HG02642 (cell line): Measurements from ENCODE around the gene KHNYN.

Experiments
- ATAC-seq: cut with Tn5 transposase; IDR thresholded peaks from one replicate; pipeline ENCODE4 v1.9.1; 2021; ENCODE audit warnings: mild to moderate bottlenecking; ENCODE audit not compliant: unreplicated experiment, poor library complexity

The KHNYN gene

GRCh38 chr14:24418492-24418873 is 11.3 kb upstream of the KHNYN start:
- no peak for ATAC-seq

GRCh38 chr14:24422261-24422660 is 7.5 kb upstream of the KHNYN start:
- no peak for ATAC-seq

- ATAC-seq: no peak
Measured at GRCh38 chr14:24422694-24423601, 6.8 kb upstream of the KHNYN start.

GRCh38 chr14:24425704-24426103 is 4.0 kb upstream of the KHNYN start:
- no peak for ATAC-seq

- no peak for ATAC-seq
Measured at GRCh38 chr14:24426150-24426911, 3.4 kb upstream of the KHNYN start.

GRCh38 chr14:24426912-24427536 is 2.7 kb upstream of the KHNYN start:
- no peak for ATAC-seq

GRCh38 chr14:24427537-24428508 is 1.9 kb upstream of the KHNYN start:
- ATAC-seq: no peak

- ATAC-seq: no peak
Measured at GRCh38 chr14:24428628-24429394, 943 bp upstream of the KHNYN start.

- ATAC-seq: peak; percentile 59
Measured at GRCh38 chr14:24430143-24430681, 458 bp downstream of the KHNYN start.

- ATAC-seq: peak; percentile 45
Measured at GRCh38 chr14:24430682-24431568, 1.2 kb downstream of the KHNYN start.

GRCh38 chr14:24431569-24432258 is 2.0 kb downstream of the KHNYN start:
- ATAC-seq: peak; percentile 58

- ATAC-seq: no peak
Measured at GRCh38 chr14:24432259-24433131, 2.7 kb downstream of the KHNYN start.

GRCh38 chr14:24434036-24434435 is 4.3 kb downstream of the KHNYN start:
- no peak for ATAC-seq

- ATAC-seq: no peak
Measured at GRCh38 chr14:24434676-24435075, 4.9 kb downstream of the KHNYN start.

- no peak for ATAC-seq
Measured at GRCh38 chr14:24435192-24435810, 5.5 kb downstream of the KHNYN start.

GRCh38 chr14:24435998-24436354 is 6.2 kb downstream of the KHNYN start:
- ATAC-seq: no peak
